Measurements from ENCODE around the gene IFITM10.

Gene IFITM10

GRCh38 chr11:1750481-1750839, at the start of gene IFITM10:
Gene IFITM10, minus strand, starts transcription at chr11:1750595. Its CDS starts 153 bp downstream, at chr11:1750442.
- DNase-seq: no peak

GRCh38 chr11:1797391-1798125, 47.2 kb upstream of the IFITM10 start:
- no peak for DNase-seq

GRCh38 chr11:1796413-1797011, 46.1 kb upstream of the IFITM10 start:
- no peak for DNase-seq

GRCh38 chr11:1793081-1793480, 42.7 kb upstream of the IFITM10 start:
- no peak for DNase-seq

GRCh38 chr11:1792461-1792860, 42.1 kb upstream of the IFITM10 start:
- DNase-seq: no peak

DNA sequence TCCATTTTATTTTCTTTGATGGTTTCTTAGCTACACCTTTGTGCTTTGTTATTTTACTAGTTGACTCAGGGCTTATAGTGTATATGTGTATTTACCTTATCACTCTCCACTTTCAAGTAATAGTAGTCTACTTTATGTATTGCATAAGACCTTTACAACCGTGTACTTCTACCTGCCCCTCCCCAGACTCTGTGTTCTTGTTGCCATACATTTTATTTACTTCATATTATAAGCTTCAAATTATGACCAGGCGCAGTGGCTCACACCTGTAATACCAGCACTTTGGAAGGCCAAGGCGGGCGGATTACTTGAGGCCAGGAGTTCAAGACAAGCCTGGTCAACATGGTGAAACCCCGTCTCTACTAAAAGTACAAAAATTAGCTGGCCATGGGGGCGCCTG, 41.5 kb upstream of the IFITM10 start:
- DNase-seq: no peak

DNA sequence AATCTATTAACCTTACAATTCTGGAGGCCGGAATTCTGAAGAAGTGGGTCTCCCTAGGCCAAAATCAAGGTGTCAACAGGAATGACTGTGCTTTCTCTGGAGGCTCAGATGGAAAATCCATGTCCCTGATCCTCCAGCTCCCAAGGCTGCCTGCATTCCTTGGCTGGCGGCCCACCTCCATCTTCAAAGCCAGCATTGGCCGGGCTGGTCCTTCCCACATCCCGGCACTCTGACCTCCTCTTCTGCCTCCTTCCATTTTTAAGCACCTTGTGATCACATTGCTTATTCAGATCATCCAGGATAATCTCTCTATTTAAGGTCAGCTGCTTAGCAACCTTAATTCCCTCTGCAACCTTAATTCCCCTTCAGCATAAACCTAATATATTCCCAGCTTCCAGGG, 36.1 kb upstream of the IFITM10 start:
- no peak for DNase-seq

DNA sequence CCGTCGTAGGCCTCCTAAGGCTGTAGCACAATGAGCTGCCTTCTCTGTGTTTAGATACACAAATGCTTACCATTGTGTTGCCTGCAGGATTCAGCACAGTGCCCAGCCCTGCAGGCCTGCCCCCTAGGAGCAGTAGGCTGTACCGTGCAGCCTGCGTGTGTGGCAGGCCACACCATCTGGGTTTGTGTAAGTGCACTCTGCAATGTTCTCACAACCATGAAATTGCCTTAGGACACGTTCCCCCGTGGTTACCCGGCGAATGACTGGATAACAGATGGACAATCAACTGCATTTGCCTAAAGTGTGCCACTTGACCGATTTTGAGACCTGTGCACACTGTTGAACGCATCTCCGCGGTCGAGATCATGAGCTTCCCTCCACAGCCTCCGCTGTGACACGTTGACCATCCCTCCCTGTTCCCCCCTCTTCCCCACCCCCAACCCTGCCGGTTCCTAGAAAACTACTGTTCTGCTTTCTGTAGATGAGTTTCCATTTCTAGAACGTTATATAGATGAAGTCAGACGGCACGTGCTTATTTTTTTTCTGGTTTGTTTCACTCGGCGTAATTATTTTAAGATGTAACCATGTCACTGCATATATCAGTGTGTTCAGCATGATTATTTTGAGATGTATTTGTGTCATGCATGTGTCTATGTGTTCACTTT, 35.5 kb upstream of the IFITM10 start:
- DNase-seq: no peak

GRCh38 chr11:1784761-1785650, 34.6 kb upstream of the IFITM10 start:
- DNase-seq: no peak

DNA sequence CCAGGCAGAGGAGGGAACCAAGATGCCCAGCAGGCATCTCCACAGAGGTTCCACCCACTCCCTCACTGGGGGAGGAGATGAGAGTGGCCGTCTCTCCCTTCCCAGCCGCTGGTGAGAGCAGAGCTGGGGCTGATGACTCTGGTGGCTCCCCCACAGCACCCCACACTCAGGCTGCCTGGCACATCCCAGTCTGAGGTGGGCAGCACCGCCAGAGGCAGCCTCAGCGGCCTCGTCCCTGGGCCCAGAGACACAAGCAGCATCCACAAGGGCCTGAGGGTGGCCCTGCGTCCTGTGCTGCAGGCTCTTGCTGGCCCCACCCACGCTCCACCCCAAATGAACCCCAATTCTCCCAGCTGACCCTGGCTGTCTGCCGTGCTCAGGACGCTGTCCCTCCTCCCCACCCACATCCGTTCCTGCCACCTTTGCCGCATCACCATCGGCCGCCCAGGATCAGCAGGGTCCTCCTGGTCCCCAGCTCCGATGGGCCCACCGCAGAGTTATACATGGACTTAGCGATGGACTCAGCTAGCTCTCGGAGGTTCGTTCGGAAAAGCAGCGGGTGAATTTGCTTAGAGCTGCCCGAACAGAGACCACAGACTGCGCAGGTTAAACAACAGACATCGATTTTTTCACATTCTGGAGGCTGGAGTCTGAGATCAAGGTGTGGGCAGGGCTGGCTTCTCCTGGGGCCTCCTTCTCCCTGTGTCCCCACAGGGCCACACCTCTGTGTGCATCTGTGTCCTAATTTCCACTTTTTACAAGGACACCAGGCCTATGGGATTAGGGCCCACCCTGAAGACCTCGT, 33.5 kb upstream of the IFITM10 start:
- no peak for DNase-seq

DNA sequence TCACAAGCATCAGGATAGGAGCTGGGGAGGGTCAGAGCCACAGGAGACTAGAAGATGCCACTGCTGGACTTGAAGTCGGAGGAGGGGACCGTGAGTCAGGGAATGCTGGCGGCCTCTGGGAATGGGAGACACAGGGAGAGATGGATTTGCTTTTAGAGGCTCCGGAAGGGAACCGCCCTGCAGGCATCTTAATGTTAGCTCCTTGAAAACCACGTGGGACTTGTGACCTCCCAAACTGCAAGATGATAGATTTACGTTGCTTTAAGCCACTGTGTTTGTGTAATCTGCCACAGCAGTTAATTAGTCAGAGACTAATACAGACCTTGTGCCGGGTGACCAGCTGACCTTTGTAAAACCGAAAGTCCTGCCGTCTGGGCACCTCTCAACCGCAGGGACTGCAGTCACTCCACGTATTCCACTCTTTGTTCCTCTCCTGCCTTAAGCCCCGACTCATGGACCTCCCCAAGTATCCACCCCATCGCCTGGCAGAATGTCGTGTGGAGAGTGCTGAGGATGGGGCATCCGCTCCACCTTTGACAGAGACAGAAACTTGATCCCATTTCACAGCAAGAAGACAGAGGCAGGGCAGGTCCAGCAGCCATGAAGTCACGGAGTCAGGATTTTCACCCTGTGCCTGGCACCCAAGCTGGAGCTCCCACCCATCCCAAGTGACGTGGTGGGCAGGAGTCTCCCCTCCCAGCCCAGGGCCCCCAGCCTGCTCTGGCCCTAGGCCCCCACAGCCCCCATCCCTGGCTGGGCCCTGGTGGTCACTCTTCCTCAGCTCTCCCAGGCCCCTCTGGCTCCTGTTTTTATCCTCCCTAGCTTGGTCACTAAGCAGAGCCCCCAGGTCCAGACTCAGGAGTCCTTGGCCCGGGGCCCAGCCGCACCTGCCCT, 32.7 kb upstream of the IFITM10 start:
- DNase-seq: no peak

DNA sequence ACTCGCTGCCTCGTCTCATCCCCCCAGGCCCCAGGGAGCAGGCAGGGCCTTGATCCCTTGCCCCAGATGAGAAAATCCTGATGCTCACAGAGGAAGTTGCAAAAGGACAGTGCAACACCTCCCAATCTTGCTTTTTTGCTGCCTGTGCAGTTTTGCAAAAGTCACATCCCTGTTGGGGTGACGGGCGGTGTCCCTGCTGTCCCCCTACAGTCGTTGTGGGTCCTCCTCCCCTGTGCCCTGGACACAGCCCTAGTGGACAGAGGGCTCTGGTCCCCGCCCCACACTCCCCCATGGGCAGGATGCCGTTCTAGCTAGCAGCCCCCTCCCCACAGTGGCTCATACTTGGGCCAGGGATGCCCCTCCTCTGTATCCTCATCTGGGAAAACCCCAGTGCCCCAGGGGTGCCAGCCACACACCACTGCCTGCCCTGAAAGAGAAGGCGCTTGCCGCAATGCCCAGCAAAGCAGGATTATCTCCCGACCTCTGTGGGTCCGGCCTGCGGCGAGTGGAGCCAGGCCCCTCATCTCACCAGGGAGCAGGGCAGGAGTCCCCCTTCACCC, 31.7 kb upstream of the IFITM10 start:
- no peak for DNase-seq

DNA sequence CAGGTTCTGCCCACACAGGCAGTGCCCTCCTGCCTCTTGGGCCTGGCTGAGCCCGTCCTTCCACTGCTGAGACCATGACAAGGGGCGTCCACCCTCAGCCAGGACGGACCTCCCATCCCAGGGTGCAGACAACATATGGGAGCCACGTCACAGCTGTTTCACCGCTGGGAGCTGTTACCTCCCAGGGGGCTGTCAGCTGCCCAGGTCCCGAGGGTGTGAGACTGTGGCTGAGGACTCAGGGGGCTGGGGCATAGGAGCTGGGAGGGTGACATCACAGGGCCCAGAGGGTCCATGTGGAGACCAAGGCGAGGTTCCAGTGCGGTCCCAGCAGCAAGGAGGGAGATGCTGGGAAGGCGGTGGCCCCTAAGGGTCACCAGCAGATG, 31.2 kb upstream of the IFITM10 start:
- DNase-seq: no peak

DNA sequence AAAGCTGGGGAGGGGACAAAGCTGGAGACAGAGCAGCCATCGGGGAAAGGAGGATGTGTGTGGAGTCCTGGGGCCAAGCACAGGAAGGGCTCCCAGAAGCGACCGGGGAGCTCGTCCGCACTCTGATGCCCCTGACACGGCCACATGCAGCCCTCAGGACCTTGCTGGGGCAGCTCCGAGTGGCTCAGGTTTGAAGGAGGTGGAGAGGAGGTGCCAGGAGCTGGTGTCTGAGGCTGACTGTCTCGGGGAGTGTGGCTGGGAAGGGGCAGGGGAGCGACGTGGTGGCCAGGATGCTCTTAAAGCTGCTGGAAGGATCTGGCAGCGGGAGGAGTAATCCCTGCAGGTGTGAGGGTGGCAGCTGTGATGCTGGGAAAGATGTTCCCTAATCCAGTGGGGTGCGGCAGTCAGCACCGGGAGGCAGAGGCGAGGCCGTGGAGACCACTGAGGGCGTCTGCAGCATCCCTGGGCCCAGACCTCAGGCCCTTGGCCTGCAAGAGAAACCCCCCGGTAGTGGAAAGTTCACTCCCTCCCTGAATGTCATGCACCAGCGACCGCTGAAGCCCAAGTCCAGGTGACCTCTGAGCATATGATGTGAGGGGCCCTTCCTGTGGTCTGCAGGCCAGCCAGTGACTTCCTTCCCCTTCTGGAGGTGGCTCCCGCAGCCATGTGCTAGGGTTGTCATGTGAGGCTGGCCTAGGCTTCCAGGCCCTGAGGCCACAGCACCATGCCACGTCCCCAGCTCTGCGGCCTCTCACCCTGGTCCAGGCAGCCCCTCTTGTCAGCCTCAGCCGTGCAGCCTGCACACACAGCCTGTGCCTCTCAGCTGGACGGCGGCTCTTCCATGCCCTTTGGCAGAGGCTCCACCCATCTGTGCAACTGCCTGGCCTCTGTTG, 30.6 kb upstream of the IFITM10 start:
- DNase-seq: no peak

GRCh38 chr11:1779806-1780699, 29.7 kb upstream of the IFITM10 start:
- DNase-seq: no peak

DNA sequence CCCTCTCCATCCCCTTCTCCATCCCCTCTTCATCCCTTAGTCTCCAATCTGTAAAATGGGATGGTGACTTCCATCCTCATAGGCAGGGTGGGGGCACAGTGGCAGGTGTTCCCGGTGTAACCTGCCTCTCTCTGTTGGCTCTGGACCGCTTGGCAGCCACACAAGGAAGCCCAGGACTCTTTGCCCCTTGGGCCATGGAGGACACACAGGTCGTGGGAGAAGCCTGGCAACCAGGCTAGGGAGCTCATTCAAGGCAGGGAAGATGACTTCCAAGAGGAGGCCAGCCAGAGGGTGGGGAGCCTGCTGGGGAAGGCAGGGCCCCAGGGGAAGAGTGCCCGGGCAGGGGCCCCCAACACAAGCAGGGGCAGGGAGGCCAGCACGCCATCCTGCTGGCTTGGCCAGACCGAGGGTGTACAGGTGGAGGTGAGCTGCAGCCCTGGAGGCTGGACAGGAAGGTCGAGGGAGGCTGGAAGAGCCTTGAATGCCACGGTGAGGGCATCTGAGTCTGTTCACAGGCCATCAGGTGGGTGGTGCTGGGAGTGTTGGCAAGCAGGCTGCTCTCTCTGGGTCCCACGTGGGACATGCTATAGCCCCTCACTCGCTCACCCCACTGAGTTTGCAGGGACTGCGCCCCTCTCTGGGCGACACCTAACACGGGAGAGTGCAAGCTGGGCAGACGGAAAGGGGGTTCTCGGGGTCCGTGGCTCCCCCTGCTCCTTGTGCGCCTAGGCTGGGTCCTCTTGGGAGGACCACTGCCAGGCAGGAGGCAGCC, 28.8 kb upstream of the IFITM10 start:
- no peak for DNase-seq

DNA sequence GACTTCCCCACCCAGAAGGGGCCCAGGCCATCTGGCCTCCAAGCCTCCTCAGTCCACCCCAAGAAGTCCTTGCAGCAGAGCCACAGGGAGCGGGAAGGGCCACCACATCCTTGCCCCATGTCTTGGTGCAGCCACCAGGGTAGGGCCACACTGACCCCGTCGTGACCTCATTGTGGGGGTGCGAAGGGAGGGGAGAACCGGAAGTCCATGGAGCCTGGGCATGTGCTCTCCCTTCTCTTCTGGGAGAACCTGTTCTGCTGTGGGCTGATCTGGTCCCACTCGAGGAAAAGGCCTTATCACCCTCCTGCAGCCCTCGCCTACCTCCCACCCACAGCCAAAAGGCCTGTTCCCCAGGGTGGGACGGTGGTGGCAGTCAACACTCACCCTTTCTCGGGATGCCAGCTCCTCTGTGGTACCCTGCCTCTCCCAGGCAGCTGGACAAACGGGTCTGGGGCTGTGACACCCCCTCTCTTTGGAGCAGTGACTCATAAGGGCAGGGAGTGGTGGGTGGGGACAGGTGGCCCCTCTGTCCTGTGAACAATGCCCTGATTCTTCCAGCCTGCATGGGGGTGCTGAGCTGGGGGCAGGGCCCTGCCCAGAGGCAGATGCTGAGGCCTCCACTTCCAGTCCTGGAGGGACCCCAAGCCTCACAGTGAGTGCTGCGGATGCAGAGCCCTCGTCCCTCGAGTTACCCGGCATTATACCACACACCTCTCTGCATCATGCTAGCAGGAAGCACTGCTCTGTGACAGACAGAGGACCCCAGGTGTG, 27.9 kb upstream of the IFITM10 start:
- no peak for DNase-seq

Measured in activated CD4-positive, CD25-positive, alpha-beta regulatory T cell (primary cell).